HEK293 (cell line): ENCODE data around the gene KCNC1.

Source experiments
- CTCF ChIA-PET: fragments of 350-600 bp; formaldehyde crosslinking; extraction: SDS; loops from one replicate; lab custom pipeline; 2021; ENCODE audit warnings: antibody characterized with exemption; lab: Yijun Ruan, JAX
- POLR2A ChIA-PET: fragments of 300-600 bp; formaldehyde crosslinking; extraction: SDS; loops from one replicate; lab custom pipeline; 2020; ENCODE audit warnings: antibody characterized with exemption, inconsistent platforms; lab: Yijun Ruan, JAX
- H3K27ac ChIP-seq: fragments of 200-500 bp; sonication (Bioruptor generic); 2 replicates; pipeline ENCODE4 v1.5.1; 2014; ENCODE audit warnings: low read depth, low read length, control low read depth, inconsistent platforms; ENCODE audit errors: extremely low read depth
- H3K36me3 ChIP-seq, 2 experiments: fragments of 200-500 bp in 1 of 2; sonication (Bioruptor generic) in 1 of 2; 1 replicate in 1 of 2; 2 replicates in 1 of 2; pipeline ENCODE4 v1.5.1; 2014 to 2017; ENCODE audit warnings: inconsistent platforms in 2 of 2, low read length in 2 of 2; ENCODE audit not compliant: control insufficient read depth in 2 of 2, insufficient read depth in 1 of 2
- H3K4me1 ChIP-seq: fragments of 200-500 bp; sonication (Bioruptor generic); 2 replicates; pipeline ENCODE4 v1.5.1; 2014; ENCODE audit warnings: mild to moderate bottlenecking, low read length, inconsistent platforms; ENCODE audit not compliant: control insufficient read depth, insufficient read depth
- H3K4me3 ChIP-seq: 2 replicates; pipeline ENCODE4 v1.5.1; 2011; ENCODE audit warnings: low read depth, mild to moderate bottlenecking, control low read depth, low read length, moderate library complexity
- H3K9me3 ChIP-seq: fragments of 200-500 bp; sonication (Bioruptor generic); 2 replicates; pipeline ENCODE4 v1.5.1; 2014; ENCODE audit warnings: low read depth, low read length, inconsistent platforms; ENCODE audit not compliant: control insufficient read depth, insufficient read depth
- GLIS2 ChIP-seq: fragments of 450-650 bp; formaldehyde crosslinking; IDR thresholded peaks from 2 replicates; pipeline ENCODE4 v1.5.1; 2016; ENCODE audit warnings: missing biosample characterization, missing genetic modification characterization
- MEIS1 ChIP-seq: sonication (generic); formaldehyde crosslinking; IDR thresholded peaks from 2 replicates; pipeline ENCODE4 v1.8.1; 2022; ENCODE audit warnings: missing genetic modification reagents, mild to moderate bottlenecking, borderline replicate concordance
- PATZ1 ChIP-seq: fragments of 450-650 bp; formaldehyde crosslinking; IDR thresholded peaks from 2 replicates; pipeline ENCODE4 v1.5.1; 2016; ENCODE audit warnings: missing biosample characterization, missing genetic modification characterization
- SCRT2 ChIP-seq: fragments of 450-650 bp; formaldehyde crosslinking; IDR thresholded peaks from 2 replicates; pipeline ENCODE4 v1.5.1; 2016; ENCODE audit warnings: missing biosample characterization, missing genetic modification characterization
- SP2 ChIP-seq: fragments of 450-650 bp; formaldehyde crosslinking; IDR thresholded peaks from 2 replicates; pipeline ENCODE4 v1.5.1; 2016; ENCODE audit warnings: missing biosample characterization, missing genetic modification characterization
- TRIM28 ChIP-seq: IDR thresholded peaks from 2 replicates; pipeline ENCODE4 v1.6.1; 2011; ENCODE audit warnings: low read length, control low read depth, borderline replicate concordance
- ZBTB10 ChIP-seq: fragments of 450-650 bp; formaldehyde crosslinking; IDR thresholded peaks from 2 replicates; pipeline ENCODE4 v1.5.1; 2016; ENCODE audit warnings: missing biosample characterization, missing genetic modification characterization
- ZNF121 ChIP-seq: fragments of 450-650 bp; formaldehyde crosslinking; IDR thresholded peaks from 2 replicates; pipeline ENCODE4 v1.5.1; 2016; ENCODE audit warnings: missing biosample characterization, missing genetic modification characterization
- ZNF266 ChIP-seq: fragments of 450-650 bp; formaldehyde crosslinking; IDR thresholded peaks from 2 replicates; pipeline ENCODE4 v1.5.1; 2016; ENCODE audit warnings: missing biosample characterization, missing genetic modification characterization, low read depth
- ZNF426 ChIP-seq: fragments of 450-650 bp; formaldehyde crosslinking; IDR thresholded peaks from 2 replicates; pipeline ENCODE4 v1.5.1; 2017; ENCODE audit warnings: missing biosample characterization, missing genetic modification characterization, mild to moderate bottlenecking, inconsistent platforms, moderate library complexity
- ZNF48 ChIP-seq: fragments of 450-650 bp; formaldehyde crosslinking; IDR thresholded peaks from 2 replicates; pipeline ENCODE4 v1.5.1; 2016; ENCODE audit warnings: missing biosample characterization, missing genetic modification characterization
- ZNF549 ChIP-seq: fragments of 450-650 bp; IDR thresholded peaks from 2 replicates; pipeline ENCODE4 v1.5.1; 2018; ENCODE audit warnings: missing biosample characterization, missing genetic modification characterization, mild to moderate bottlenecking, inconsistent platforms, moderate library complexity
- ZNF596 ChIP-seq: fragments of 450-650 bp; IDR thresholded peaks from 2 replicates; pipeline ENCODE4 v1.5.0; 2018; ENCODE audit warnings: missing biosample characterization, mild to moderate bottlenecking, missing genetic modification characterization, moderate library complexity
- ZNF785 ChIP-seq: fragments of 450-650 bp; formaldehyde crosslinking; IDR thresholded peaks from 2 replicates; pipeline ENCODE4 v1.5.1; 2016; ENCODE audit warnings: missing biosample characterization, missing genetic modification characterization
- ZNF791 ChIP-seq: fragments of 450-650 bp; formaldehyde crosslinking; IDR thresholded peaks from 2 replicates; pipeline ENCODE4 v1.5.1; 2016; ENCODE audit warnings: missing biosample characterization, missing genetic modification characterization
- TF ChIP-seq, protein P1 (sequence below): fragments of 450-650 bp; formaldehyde crosslinking; IDR thresholded peaks from 2 replicates; pipeline ENCODE4 v1.5.1; 2016; ENCODE audit warnings: missing biosample characterization, missing genetic modification characterization
- TF ChIP-seq, protein P2 (sequence below): fragments of 450-650 bp; formaldehyde crosslinking; IDR thresholded peaks from 2 replicates; pipeline ENCODE4 v1.5.1; 2016; ENCODE audit warnings: missing biosample characterization, missing genetic modification characterization
- TF ChIP-seq, protein P3 (sequence below): fragments of 450-650 bp; formaldehyde crosslinking; IDR thresholded peaks from 2 replicates; pipeline ENCODE4 v1.5.1; 2016; ENCODE audit warnings: missing biosample characterization, missing genetic modification characterization

The KCNC1 gene

DNA sequence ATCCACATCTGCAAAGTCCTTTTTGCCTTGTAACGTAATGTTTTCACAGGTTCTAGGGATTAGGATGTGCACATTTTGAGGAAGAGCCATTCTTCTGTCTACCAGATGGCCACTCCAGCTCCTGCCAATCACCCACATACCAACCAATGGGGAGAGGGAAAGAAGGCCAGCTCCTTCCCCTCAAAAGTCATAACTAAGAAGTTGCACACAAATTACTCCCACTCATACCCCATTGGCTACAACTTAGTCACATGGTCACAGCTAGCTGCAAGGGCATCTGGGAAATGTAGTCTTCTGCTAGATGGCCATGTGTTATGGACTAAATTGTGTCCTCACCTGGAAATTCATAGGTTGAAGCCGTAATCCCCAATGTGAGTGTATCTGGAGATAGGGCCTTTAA lies 30.6 kb upstream of the KCNC1 start (continued):
- no peak for TF ChIP-seq ZNF426 (tag by site-specific recombination)
- no peak for TF ChIP-seq ZNF48 (tag by site-specific recombination)
- no peak for TF ChIP-seq ZNF266
- TF ChIP-seq SP2 (tag by site-specific recombination), result no peak
- no peak for TF ChIP-seq MEIS1 (CRISPR knock-in tag)

- ChIA-PET CTCF (interaction anchor here (0.6 to 0.7 kb wide), 2 partner anchors 87 to 273 kb away, joined by 3 read pairs; no protein-coding TSS in a partner anchor), POLR2A (no interaction called here)
- no peaks in the 10 kb centered on the region; the same call in 1 of the 2 replicates for H3K9me3 ChIP-seq
- no peak for TF ChIP-seq ZNF791 (tag by site-specific recombination)
- TF ChIP-seq ZNF121 (tag by site-specific recombination), result no peak
- TF ChIP-seq GLIS2 (tag by site-specific recombination), result no peak
- no peak for TF ChIP-seq TRIM28
- TF ChIP-seq, protein P1, sequence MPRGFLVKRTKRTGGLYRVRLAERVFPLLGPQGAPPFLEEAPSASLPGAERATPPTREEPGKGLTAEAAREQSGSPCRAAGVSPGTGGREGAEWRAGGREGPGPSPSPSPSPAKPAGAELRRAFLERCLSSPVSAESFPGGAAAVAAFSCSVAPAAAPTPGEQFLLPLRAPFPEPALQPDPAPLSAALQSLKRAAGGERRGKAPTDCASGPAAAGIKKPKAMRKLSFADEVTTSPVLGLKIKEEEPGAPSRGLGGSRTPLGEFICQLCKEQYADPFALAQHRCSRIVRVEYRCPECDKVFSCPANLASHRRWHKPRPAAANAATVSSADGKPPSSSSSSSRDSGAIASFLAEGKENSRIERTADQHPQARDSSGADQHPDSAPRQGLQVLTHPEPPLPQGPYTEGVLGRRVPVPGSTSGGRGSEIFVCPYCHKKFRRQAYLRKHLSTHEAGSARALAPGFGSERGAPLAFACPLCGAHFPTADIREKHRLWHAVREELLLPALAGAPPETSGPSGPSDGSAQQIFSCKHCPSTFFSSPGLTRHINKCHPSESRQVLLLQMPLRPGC (tag by site-specific recombination), result no peak
- TF ChIP-seq, protein P2, sequence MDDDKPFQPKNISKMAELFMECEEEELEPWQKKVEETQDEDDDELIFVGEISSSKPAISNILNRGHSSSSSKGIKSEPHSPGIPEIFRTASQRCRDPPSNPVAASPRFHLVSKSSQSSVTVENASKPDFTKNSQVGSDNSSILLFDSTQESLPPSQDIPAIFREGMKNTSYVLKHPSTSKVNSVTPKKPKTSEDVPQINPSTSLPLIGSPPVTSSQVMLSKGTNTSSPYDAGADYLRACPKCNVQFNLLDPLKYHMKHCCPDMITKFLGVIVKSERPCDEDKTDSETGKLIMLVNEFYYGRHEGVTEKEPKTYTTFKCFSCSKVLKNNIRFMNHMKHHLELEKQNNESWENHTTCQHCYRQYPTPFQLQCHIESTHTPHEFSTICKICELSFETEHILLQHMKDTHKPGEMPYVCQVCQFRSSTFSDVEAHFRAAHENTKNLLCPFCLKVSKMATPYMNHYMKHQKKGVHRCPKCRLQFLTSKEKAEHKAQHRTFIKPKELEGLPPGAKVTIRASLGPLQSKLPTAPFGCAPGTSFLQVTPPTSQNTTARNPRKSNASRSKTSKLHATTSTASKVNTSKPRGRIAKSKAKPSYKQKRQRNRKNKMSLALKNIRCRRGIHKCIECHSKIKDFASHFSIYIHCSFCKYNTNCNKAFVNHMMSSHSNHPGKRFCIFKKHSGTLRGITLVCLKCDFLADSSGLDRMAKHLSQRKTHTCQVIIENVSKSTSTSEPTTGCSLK (tag by site-specific recombination), result no peak
- TF ChIP-seq ZNF596 (tag by site-specific recombination), result no peak
- no peak for TF ChIP-seq ZBTB10 (tag by site-specific recombination)
- TF ChIP-seq, protein P3, sequence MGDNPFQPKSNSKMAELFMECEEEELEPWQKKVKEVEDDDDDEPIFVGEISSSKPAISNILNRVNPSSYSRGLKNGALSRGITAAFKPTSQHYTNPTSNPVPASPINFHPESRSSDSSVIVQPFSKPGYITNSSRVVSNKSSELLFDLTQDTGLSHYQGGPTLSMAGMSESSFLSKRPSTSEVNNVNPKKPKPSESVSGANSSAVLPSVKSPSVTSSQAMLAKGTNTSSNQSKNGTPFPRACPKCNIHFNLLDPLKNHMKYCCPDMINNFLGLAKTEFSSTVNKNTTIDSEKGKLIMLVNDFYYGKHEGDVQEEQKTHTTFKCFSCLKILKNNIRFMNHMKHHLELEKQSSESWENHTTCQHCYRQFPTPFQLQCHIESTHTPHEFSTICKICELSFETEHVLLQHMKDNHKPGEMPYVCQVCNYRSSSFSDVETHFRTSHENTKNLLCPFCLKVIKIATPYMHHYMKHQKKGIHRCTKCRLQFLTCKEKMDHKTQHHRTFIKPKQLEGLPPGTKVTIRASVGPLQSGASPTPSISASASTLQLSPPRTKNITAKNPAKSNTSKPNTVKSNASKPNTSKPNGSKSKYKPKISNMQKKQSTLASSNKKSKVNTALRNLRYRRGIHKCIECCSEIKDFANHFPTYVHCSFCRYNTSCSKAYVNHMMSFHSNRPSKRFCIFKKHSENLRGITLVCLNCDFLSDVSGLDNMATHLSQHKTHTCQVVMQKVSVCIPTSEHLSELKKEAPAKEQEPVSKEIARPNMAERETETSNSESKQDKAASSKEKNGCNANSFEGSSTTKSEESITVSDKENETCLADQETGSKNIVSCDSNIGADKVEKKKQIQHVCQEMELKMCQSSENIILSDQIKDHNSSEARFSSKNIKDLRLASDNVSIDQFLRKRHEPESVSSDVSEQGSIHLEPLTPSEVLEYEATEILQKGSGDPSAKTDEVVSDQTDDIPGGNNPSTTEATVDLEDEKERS (tag by site-specific recombination), result no peak
- TF ChIP-seq ZNF549 (tag by site-specific recombination), result no peak
- no peak for TF ChIP-seq PATZ1 (tag by site-specific recombination)
- no peak for TF ChIP-seq SCRT2 (tag by site-specific recombination)
- no peak for TF ChIP-seq ZNF785 (tag by site-specific recombination)
- no peak for TF ChIP-seq SP2 (tag by site-specific recombination)
- H3K4me1 ChIP-seq, result no peaks in the 10 kb centered on the region
- H3K27ac ChIP-seq, result no peak overlapping the region
- H3K36me3 ChIP-seq, result no peaks in the 10 kb centered on the region
- no peak overlapping the region for H3K4me3 ChIP-seq
Measured at GRCh38 chr11:17707830-17708229, 26.8 kb upstream of the KCNC1 start.
